Adrenal gland (tissue), 5 donors: ENCODE data around the gene PGAP3.

Experiments
- POLR2A ChIP-seq, 2 donors: fragments of 450-650 bp; IDR thresholded peaks; one replicate each; pipeline ENCODE4 v1.6.1; 2017; ENCODE audit warnings: antibody characterized with exemption in 2 of 2, mild to moderate bottlenecking in 2 of 2, moderate library complexity in 1 of 2
- TF ChIP-seq, protein P1 (sequence below), 6 experiments: fragments of 450-650 bp in 4 of 6; fragments of 200-600 bp in 2 of 6; sonication (generic) in 1 of 6; IDR thresholded peaks; 1 replicate in 5 of 6; 2 replicates in 1 of 6; pipeline versions ENCODE4 v1.5.1 to v1.8.0; 2016 to 2021; ENCODE audit warnings: antibody characterized with exemption in 6 of 6, mild to moderate bottlenecking in 2 of 6, moderate library complexity in 1 of 6
- donor health status: DM: no; HTN: no; CAD: no.

DNA sequence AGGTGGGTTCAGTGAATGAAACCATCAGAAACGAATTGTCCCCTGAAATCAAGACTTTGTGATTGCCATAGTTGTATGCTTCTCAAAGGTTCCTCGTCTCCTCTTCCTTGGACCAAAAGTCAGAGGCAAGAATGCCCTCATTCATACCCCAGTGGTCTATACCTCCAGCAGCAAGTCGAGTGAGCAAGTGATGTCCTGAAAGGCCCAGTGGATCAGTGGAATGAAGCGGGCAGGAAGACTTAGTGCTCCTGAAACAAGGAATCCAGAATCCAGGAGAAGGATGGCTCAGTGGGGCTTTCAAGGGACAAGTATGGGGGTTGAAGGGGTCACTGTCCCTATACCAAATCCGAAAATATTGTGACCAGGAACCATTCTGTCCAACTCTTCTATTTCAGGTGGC lies 6.7 kb upstream of the PGAP3 start:
- TF ChIP-seq, protein P1, sequence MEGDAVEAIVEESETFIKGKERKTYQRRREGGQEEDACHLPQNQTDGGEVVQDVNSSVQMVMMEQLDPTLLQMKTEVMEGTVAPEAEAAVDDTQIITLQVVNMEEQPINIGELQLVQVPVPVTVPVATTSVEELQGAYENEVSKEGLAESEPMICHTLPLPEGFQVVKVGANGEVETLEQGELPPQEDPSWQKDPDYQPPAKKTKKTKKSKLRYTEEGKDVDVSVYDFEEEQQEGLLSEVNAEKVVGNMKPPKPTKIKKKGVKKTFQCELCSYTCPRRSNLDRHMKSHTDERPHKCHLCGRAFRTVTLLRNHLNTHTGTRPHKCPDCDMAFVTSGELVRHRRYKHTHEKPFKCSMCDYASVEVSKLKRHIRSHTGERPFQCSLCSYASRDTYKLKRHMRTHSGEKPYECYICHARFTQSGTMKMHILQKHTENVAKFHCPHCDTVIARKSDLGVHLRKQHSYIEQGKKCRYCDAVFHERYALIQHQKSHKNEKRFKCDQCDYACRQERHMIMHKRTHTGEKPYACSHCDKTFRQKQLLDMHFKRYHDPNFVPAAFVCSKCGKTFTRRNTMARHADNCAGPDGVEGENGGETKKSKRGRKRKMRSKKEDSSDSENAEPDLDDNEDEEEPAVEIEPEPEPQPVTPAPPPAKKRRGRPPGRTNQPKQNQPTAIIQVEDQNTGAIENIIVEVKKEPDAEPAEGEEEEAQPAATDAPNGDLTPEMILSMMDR (IDR thresholded peaks at IDR 0.05): no peak
- no peak for TF ChIP-seq POLR2A (IDR thresholded peaks at IDR 0.05)
